ENCODE measurements around the gene ABAT. TPM values are rescaled to one million over a fixed set of nuclear protein-coding genes. Genes with fewer than 3 reads are reported as not detected.

The ABAT gene
- total and polyA plus RNA-seq, 10 of the 15 experiments (the other 5 are each of a cell fraction or from before 2014, with no cell fraction given) = 1.0 to 10.6 (median 1.9) TPM

DNA sequence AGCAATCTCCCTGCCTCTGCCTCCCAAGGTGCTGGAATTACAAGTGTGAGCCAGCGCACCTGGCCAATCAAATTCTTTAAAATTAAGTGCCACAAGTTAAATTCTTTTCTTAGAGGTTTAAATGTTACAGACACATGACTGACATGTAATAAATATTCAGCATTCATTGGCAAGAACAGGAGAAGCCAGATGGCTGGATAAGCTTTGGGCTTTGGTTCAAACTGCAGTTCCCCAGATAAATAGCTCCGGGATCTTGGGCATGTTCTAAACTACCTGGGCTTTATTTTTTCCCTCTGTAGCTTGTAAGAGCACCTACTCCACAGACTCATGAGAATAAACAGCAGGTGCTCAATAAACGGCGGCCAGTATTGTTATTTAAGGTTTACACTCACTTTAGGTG lies 34.1 kb downstream of the ABAT start:
- Histone ChIP-seq H3K27ac (ENCODE audit: control insufficient read depth, insufficient read depth) (no peak overlapping the region), H3K4me1 (ENCODE audit: control insufficient read depth, insufficient read depth, low read length) (no peaks in the 10 kb centered on the region), H3K27me3 (replicated peaks in 1 of 2; ENCODE audit: control insufficient read depth in 2 of 2, insufficient read depth in 2 of 2, low read length in 1 of 2) (no peaks in the 10 kb centered on the region), H3K4me3 (no peak overlapping the region), H3K36me3 (ENCODE audit: control insufficient read depth in 2 of 2, insufficient read depth in 2 of 2, low read length in 1 of 2) (no peaks in the 10 kb centered on the region), H3K79me2 (ENCODE audit: control insufficient read depth, insufficient read depth, low read length) (no peaks in the 10 kb centered on the region), H3K4me2 (ENCODE audit: control insufficient read depth, insufficient read depth) (no peak overlapping the region), H2AFZ (ENCODE audit: control insufficient read depth, low read depth, low read length) (no peak overlapping the region), H3K9me3 (replicated peaks; ENCODE audit: control insufficient read depth, insufficient read depth, low read length) (no peaks in the 10 kb centered on the region; the same call in 2 of the 3 replicates), H3K9ac (ENCODE audit: control insufficient read depth, insufficient read depth, low read length) (no peak overlapping the region), H4K20me1 (ENCODE audit: control insufficient read depth, insufficient read depth) (no peaks in the 10 kb centered on the region)
- no peak for TF ChIP-seq KDM1A (IDR thresholded peaks at IDR 0.05; ENCODE audit: borderline replicate concordance)
- FAIRE-seq (no peak), DNase-seq (ENCODE audit: low read depth, low spot score) (no peak), ATAC-seq (no peak)
- CTCF ChIA-PET = no interaction called here
- intact Hi-C loops (cut with micrococcal nuclease; ENCODE audit: unreplicated experiment) (no loop called here), in situ Hi-C loops (cut with MboI) (no loop called here)
- RAD21 ChIA-PET (ENCODE audit: unreplicated experiment) = no interaction called here
- POLR2A ChIA-PET = no interaction called here
- no TSS peak for BruUV-seq (replicated peaks)
- WGBS (ENCODE audit: insufficient coverage, insufficient replicate concordance, low lambda C conversion rate, missing lambda C conversion rate) = 69% methylated on average over 4 of the region's 4 CpGs
- SMC1A ChIA-PET (ENCODE audit: uncharacterized antibody, unreplicated experiment) = no interaction called here

DNA sequence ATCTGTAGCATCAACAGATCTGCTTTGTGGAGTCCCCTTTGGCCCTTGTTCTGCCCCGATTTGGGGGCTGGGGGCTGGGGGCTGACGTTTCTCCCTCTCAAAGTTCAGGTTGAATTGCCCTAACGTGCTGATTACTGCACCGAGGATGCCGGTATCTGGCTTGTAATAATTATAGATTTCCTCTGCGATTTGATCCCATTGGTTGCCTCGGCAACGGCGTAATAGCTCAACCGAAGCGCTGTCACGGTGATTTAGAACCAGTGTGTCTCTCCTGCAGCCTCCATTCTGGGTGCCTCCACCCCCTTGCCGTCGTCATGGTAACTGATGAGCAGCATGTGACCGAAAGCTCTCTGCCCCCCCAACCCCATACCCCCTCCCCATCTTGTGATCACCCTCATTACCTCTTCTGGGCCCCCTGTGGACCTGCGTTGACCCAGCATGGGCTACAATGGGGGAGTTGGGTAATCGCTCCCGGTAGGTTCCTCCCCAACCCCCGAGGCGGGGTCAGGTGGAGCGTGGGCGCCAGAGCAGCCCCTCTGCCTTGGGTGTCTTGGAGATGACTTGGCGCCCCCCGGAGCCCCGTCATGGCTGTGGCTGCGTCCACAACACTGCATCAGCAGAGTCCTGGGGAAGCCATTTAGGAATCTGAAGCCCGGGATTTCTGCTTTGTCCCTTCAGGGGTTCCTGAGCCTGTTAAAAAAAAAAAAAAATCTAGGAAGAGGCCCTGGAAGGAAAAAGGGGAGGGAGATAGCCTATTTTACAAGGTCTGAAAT lies 38.4 kb downstream of the ABAT start:
- WGBS (ENCODE audit: insufficient coverage, insufficient replicate concordance, low lambda C conversion rate, missing lambda C conversion rate) = 36% methylated on average over 26 of the region's 27 CpGs
- H3K9ac ChIP-seq (ENCODE audit: control insufficient read depth, insufficient read depth, low read length) = no peak overlapping the region
- no peaks in the 10 kb centered on the region for H4K20me1 ChIP-seq (ENCODE audit: control insufficient read depth, insufficient read depth)
- ChIA-PET RAD21 (ENCODE audit: unreplicated experiment) (no interaction called here), CTCF (no interaction called here), POLR2A (no interaction called here), SMC1A (ENCODE audit: uncharacterized antibody, unreplicated experiment) (no interaction called here)
- no peaks in the 10 kb centered on the region for H3K79me2 ChIP-seq (ENCODE audit: control insufficient read depth, insufficient read depth, low read length)
- no peak overlapping the region for H3K27ac ChIP-seq (ENCODE audit: control insufficient read depth, insufficient read depth)
- no TSS peak for BruUV-seq (replicated peaks)
- in situ Hi-C loops (cut with MboI) = no loop called here
- no peak overlapping the region for H2AFZ ChIP-seq (ENCODE audit: control insufficient read depth, low read depth, low read length)
- H3K27me3 ChIP-seq (replicated peaks in 1 of 2; ENCODE audit: control insufficient read depth in 2 of 2, insufficient read depth in 2 of 2, low read length in 1 of 2) = no peaks in the 10 kb centered on the region
- H3K4me3 ChIP-seq = no peak overlapping the region
- no peaks in the 10 kb centered on the region; the same call in 2 of the 3 replicates for H3K9me3 ChIP-seq (replicated peaks; ENCODE audit: control insufficient read depth, insufficient read depth, low read length)
- H3K4me1 ChIP-seq (ENCODE audit: control insufficient read depth, insufficient read depth, low read length) = no peaks in the 10 kb centered on the region
- no peak overlapping the region for H3K4me2 ChIP-seq (ENCODE audit: control insufficient read depth, insufficient read depth)
- DNase-seq (ENCODE audit: low read depth, low spot score) (no peak), FAIRE-seq (no peak), ATAC-seq (no peak)
- TF ChIP-seq, protein P1, sequence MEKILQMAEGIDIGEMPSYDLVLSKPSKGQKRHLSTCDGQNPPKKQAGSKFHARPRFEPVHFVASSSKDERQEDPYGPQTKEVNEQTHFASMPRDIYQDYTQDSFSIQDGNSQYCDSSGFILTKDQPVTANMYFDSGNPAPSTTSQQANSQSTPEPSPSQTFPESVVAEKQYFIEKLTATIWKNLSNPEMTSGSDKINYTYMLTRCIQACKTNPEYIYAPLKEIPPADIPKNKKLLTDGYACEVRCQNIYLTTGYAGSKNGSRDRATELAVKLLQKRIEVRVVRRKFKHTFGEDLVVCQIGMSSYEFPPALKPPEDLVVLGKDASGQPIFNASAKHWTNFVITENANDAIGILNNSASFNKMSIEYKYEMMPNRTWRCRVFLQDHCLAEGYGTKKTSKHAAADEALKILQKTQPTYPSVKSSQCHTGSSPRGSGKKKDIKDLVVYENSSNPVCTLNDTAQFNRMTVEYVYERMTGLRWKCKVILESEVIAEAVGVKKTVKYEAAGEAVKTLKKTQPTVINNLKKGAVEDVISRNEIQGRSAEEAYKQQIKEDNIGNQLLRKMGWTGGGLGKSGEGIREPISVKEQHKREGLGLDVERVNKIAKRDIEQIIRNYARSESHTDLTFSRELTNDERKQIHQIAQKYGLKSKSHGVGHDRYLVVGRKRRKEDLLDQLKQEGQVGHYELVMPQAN (conservative IDR thresholded peaks at IDR 0.05) = no peak
- H3K36me3 ChIP-seq (ENCODE audit: control insufficient read depth in 2 of 2, insufficient read depth in 2 of 2, low read length in 1 of 2) = no peaks in the 10 kb centered on the region
- intact Hi-C loops (cut with micrococcal nuclease; ENCODE audit: unreplicated experiment) = no loop called here

Data from GM12878 (cell line).